HG02885 (cell line): Measurements from ENCODE around the gene FAM241A.
"Not testable (repeated sequence)": the region's sequence is repeated elsewhere in the genome, so short reads cannot be mapped to it uniquely, and the experiment has no call there.

Experiments used
- ATAC-seq: cut with Tn5 transposase; IDR thresholded peaks from one replicate; pipeline ENCODE4 v1.9.1; 2021; ENCODE audit warnings: mild to moderate bottlenecking; ENCODE audit not compliant: unreplicated experiment, poor library complexity

FAM241A gene

DNA sequence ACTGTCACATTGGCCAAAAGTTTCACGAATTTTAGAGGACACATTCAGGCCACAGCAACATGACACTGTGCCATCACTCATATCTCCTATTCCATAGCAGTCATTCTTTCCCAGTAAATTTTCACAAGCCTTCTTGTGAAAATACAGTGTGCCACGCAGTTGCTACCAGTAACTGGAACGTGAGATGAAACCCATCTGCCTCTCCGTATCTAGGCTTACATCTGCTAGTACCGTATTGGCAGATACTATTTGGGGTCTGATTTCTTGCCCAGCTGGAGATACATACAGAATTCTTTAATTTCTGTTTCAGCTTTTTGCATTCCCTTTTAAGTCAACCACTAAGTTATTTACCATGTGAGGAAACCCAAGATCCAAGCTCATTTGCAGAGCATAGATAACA is 8.7 kb upstream of the FAM241A start:
- ATAC-seq, result no peak

DNA sequence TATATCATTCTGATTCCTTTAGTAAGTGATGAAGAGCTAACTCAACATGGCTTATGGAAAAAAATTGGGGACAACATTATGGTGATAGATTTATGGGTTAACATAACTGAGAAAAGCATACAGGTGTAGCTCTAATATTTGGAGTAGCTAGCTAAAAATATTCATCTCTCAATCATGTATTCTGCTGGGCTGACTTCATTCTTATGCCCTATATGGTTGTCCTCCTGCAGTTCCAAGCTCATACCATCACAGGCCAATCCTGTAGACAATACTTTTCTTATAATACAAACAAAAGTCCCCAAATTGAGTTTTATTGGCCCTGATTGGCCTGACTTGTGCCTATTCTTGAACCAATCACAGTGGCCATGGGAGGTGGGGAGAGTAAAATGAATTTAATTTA is 6.7 kb upstream of the FAM241A start:
- ATAC-seq, result no peak

- ATAC-seq, result no peak
These were observed 4.7 kb upstream of the FAM241A start for GRCh38 chr4:112140536-112140935.

DNA sequence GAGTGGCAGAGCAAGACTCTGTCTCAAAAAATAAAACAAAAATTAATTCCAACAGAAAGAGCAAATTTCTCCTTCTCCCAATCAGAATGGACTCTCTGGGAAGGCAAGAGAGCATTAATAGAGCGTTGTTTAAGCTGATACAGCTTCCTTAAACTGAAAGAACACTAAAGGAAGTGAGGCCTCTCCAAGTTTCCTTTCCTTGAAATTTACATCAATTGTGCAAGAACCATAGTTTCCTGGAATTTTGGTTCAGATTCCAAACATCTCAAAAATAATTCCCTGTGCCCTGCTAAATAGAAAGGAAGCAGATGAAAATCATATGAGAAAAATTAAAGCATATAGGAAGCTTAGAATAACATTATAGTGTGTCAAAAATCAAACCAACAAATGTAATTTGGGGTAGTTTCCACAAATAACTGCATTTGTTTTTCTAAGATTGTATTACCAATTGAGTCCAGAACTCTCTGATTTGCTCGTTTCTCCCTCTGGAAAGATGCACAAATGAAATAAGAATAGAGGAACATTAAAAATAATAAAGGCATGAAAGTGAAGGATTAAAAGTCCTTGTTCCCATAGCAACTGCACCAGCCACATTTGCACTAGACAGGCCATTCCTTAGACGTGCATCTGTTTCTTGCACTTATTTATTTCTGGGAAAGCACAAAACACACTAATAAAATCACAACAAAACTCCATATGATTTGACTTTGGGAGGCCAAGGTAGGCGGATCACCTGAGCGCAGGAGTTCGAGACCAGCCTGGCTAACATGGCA is 3.7 kb upstream of the FAM241A start:
- ATAC-seq, result no peak

GRCh38 chr4:112142182-112142581 is 3.1 kb upstream of the FAM241A start:
- ATAC-seq, result no peak

DNA sequence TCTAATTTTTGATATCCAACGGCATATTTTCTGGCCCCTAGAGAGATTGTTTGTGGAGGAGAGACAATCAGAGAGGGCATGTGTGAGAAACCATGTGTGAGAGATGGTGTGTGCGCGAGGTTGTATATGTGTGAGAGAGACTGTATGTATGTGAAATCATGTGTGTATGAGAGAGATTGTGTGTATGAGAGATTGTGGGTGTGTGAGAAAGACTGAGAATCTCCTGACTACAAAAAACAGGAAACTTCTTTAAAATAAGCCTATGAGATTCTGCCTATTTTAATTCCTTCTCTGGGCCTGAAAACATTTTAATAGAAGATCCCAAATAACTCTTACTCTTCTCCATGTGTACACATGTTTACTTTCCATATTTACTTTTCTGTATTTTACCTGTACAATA is 1.5 kb upstream of the FAM241A start:
- ATAC-seq, result no peak

DNA sequence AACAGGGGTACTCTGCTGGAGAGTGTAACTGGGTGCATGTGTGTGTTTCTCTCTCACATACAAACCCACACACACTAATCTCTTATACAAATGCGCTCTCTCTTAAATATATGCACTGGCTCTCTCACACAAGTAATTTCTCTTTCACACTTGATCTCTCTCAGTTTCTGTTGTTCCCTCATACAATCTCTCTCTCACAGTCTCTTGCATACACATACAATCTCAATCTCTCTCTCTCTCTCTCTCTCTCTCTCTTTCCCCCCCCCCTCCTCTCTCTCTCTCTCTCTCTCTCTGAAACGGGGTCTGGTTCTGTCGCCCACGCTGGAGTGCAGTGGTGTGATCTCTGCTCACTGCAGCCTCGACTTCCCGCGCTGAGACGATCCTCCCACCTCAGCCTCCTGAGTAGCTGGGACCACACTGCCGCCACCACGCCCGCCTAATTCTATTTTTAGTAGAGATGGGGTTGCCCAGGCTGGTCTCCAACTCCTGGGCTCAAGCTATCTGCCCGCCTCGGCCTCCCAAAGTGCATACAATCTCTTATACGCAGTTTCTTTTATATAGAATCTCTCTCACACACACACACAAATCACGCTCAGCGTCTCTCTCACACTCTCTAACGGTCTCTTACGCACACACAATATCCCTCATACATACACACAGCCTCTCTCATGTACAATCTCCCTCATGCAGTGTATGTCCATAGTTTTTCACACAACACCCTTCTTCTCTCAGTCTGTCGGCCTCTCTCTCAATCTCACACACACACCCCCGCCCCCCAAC is 518 bp upstream of the FAM241A start:
- ATAC-seq, result no peak

DNA sequence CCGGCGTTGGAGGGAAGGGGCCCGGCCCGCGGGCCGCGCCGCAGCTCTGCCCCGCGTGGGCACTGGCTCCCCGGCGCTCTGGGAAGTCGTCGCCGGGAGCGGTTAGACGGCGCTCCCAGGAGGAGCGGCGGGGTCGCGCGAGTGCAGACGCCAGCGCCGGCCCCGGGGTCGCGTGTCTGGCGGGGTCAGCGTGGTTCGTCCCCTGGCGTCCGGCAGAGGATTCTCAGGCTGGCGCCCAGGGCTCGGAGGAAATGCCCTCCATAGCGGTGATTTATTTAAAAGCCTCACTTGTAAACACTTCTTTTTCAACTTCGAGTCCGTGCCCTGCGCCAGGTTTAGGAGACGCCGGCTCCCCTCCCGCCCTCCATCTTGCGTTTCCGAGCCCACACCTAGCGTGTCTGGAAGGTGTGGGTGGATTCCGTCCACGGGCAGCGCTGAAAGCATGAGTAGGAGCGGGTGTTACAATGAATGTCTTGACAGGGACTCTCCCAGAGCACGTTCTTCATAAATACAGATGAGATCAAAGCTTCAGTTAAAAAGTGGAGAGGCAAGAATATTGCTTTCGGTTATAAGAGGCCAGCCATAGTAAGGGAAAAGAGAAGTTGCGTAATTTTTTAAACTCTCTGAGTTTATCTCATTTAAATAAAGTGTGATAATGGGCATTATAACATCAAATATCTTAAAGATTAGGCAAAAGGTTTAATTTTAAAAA is 692 bp downstream of the FAM241A start:
- ATAC-seq, result peak; percentile 62

- ATAC-seq, result no peak
These were observed 1.2 kb downstream of the FAM241A start for GRCh38 chr4:112146502-112146813.

- ATAC-seq, result no peak
These were observed 2.4 kb downstream of the FAM241A start for GRCh38 chr4:112147697-112148096.

DNA sequence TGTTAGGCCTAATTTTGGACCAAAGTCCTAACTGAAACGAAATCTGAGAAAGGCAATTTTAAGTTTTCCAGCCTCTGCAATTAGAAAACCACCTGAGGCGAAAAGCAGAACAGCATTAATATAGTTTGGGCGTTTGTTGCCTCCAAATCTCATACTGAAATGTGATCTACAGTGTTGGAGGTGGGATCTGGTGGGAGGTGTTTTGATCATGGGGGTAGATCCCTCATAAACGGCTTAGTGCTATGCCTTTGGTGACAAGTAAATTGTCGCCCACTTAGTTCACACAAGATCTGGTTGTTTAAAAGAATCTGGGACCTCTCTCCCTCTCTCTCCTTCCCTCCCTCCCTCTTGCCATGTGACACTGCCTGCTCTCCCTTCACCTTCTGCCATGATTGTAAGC is 5.7 kb downstream of the FAM241A start:
- ATAC-seq, result no peak

DNA sequence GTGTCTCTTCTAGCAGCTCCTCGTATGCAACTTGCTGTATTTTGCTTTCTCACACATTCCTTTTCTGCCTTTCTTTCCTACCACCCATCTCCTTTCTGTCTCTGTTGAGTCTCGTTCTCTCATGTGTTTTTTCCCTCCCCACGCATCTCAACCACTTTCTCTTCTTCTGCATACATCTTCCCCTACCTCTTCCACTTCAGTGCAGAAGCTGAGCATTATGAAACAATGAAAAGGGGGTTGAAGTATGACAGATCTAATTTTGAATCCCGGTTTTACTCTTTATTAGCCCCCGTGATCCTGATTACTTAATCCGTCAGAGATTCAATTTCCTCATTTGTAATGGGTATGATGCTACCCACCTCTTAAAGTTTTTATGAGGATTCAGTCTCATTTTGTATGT is 7.3 kb downstream of the FAM241A start:
- no peak for ATAC-seq

GRCh38 chr4:112153211-112153791 is 8.0 kb downstream of the FAM241A start:
- ATAC-seq, result no peak

DNA sequence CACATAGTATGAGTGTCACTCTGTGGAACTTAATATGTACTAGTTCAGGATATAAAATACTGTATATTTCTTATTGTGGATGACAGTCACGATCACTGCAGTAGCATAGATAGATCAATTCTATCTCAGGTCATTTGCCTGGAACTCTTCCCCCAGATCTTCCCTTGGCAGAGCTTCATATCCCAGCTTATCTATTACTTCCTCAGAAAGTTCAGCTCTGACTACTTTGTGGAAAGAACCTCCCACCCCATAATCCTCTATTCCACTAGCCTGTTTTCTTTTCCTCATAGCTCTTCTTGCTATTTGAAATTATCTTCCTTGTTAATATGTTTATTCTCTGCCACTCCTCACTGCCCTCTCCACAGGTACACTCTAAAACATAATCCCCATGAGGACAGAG is 10.9 kb downstream of the FAM241A start:
- ATAC-seq, result no peak

DNA sequence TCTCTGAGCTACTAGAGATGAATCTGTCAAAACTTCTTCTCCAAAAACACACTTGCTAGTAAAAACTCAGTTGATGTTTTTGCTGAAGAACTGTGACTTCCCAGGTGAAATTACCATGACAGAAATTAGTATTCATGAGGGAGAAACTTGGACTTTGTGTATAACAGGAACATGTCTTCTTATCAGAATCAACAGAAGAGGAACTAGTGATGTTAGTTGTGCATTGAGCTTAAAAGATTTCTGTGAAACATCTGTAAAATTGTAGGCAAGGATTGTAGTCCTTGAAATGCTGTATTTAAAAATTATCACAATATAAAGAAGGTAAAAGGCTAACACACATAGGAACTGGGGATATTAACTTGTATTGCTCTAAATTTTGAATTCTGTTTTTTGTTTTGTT is 11.3 kb downstream of the FAM241A start:
- ATAC-seq, result no peak

- ATAC-seq, result not testable (repeated sequence)
These were observed 18.5 kb downstream of the FAM241A start for GRCh38 chr4:112163706-112164105.

- no peak for ATAC-seq
These were observed 22.5 kb downstream of the FAM241A start for GRCh38 chr4:112167794-112168193.

DNA sequence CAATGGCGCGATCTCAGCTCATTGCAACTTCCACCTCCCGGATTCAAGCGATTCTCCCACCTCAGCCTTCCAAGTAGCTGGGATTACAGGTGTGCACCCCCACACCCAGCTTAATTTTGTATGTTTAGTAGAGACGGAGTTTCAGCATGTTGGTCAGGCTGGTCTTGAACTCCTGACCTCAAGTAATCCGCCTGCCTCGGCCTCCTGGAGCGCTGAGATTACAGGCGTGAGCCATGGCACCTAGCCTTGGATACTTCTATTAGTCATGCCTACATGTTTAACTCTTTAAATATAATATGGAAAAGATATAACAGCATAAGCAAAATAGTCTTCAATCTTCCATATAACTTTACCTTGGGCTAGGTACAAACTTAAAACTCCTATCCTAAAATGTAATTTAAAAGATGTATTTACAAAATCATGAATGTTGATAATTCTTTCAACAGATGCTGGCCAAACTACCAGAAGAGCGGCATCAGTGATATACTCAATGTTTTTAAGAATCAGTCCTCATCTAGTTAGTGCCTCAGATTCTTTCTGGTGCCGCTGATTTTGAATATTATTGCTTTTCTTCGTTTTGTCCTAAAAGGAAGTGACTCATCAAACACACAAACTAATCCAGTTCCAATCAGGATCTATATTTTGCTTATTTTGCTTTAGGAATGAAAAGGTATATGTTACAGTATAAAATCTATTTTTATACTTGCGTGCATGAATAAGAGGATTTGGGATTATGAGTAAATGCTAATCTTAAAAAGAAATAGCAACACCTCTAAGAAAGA is 23.7 kb downstream of the FAM241A start:
- no peak for ATAC-seq

- no peak for ATAC-seq
These were observed 25.3 kb downstream of the FAM241A start for GRCh38 chr4:112170451-112170993.
